Measurements from ENCODE around the gene RPS6KA1. TPM values are rescaled to one million over a fixed set of nuclear protein-coding genes. Genes with fewer than 3 reads are reported as not detected.

The RPS6KA1 gene
- total and polyA plus RNA-seq, 2 donors, result 30.4 to 36.8 TPM

DNA sequence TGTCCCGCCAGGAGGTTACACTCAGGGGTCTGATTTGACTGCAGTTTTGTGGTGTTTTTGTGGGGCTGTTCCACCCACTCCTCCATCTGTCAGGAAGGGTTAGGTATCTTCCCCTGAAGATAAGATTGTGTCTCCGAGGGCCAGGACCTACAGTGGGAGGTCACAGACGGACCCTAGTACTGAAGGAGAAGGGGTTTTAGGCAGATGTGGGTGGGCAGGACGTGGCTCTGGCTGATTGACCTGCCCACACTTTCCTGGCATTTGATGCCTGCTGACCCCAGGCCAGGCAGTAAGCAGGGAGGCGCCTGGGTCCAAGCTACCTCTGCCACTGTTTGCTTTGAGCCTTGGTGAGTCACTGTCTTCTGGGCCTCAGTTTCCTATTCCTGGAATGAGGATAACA lies 13.9 kb downstream of the RPS6KA1 start:
- peak overlapping the region; percentile 11 to 68 for H3K27ac ChIP-seq (ENCODE audit: low read depth in 1 of 2, low read length in 1 of 2)
- H3K9me3 ChIP-seq (ENCODE audit: control insufficient read depth in 2 of 2, insufficient read depth in 1 of 2, low read length in 1 of 2), result peaks cover 0 to 2% of the 10 kb centered on the region in 2 donors
- no peak overlapping the region for H3K4me3 ChIP-seq (ENCODE audit: low read length in 2 of 2)
- peaks cover 26 to 81% of the 10 kb centered on the region in 2 donors for H3K4me1 ChIP-seq (ENCODE audit: control insufficient read depth in 2 of 2, insufficient read depth in 2 of 2, low read length in 2 of 2)
- DNase-seq (ENCODE audit: low read depth in 6 of 9, low spot score in 9 of 9), result no peak
- peaks cover 15 to 16% of the 10 kb centered on the region in 2 donors for H3K36me3 ChIP-seq (ENCODE audit: control insufficient read depth in 2 of 2, insufficient read depth in 2 of 2, low read length in 1 of 2)
- no peaks in the 10 kb centered on the region for H3K27me3 ChIP-seq (ENCODE audit: control insufficient read depth in 2 of 2, insufficient read depth in 1 of 2, low read length in 1 of 2)
- WGBS, result 87% methylated on average over 5 of the region's 5 CpGs

- H3K27me3 ChIP-seq (ENCODE audit: control insufficient read depth in 2 of 2, insufficient read depth in 1 of 2, low read length in 1 of 2), result no peaks in the 10 kb centered on the region
- H3K36me3 ChIP-seq (ENCODE audit: control insufficient read depth in 2 of 2, insufficient read depth in 2 of 2, low read length in 1 of 2), result peaks cover 16 to 19% of the 10 kb centered on the region in 2 donors
- no peak overlapping the region for H3K27ac ChIP-seq (ENCODE audit: low read depth in 1 of 2, low read length in 1 of 2)
- peak in 1 of 9 donors; percentile 16 for DNase-seq (ENCODE audit: low read depth in 6 of 9, low spot score in 9 of 9)
- WGBS, result 69% methylated on average over 5 of the region's 5 CpGs
- peaks cover 26 to 75% of the 10 kb centered on the region in 2 donors for H3K4me1 ChIP-seq (ENCODE audit: control insufficient read depth in 2 of 2, insufficient read depth in 2 of 2, low read length in 2 of 2)
- H3K4me3 ChIP-seq (ENCODE audit: low read length in 2 of 2), result no peak overlapping the region
- H3K9me3 ChIP-seq (ENCODE audit: control insufficient read depth in 2 of 2, insufficient read depth in 1 of 2, low read length in 1 of 2), result peaks cover 0 to 2% of the 10 kb centered on the region in 2 donors
These were observed 14.6 kb downstream of the RPS6KA1 start for GRCh38 chr1:26544126-26544525.

- DNase-seq (ENCODE audit: low read depth in 6 of 9, low spot score in 9 of 9), result no peak
- Histone ChIP-seq H3K27ac (ENCODE audit: low read depth in 1 of 2, low read length in 1 of 2) (peak overlapping the region; percentile 65 to 80), H3K4me3 (ENCODE audit: low read length in 2 of 2) (peak overlapping the region; percentile 70 to 80), H3K36me3 (ENCODE audit: control insufficient read depth in 2 of 2, insufficient read depth in 2 of 2, low read length in 1 of 2) (peaks cover 18 to 24% of the 10 kb centered on the region in 2 donors), H3K27me3 (ENCODE audit: control insufficient read depth in 2 of 2, insufficient read depth in 1 of 2, low read length in 1 of 2) (no peaks in the 10 kb centered on the region), H3K4me1 (ENCODE audit: control insufficient read depth in 2 of 2, insufficient read depth in 2 of 2, low read length in 2 of 2) (peaks cover 21 to 58% of the 10 kb centered on the region in 2 donors), H3K9me3 (ENCODE audit: control insufficient read depth in 2 of 2, insufficient read depth in 1 of 2, low read length in 1 of 2) (peaks cover 0 to 2% of the 10 kb centered on the region in 2 donors)
- 7% methylated on average over 4 of the region's 4 CpGs for WGBS
These were observed 16.4 kb downstream of the RPS6KA1 start for GRCh38 chr1:26545969-26546323.

DNA sequence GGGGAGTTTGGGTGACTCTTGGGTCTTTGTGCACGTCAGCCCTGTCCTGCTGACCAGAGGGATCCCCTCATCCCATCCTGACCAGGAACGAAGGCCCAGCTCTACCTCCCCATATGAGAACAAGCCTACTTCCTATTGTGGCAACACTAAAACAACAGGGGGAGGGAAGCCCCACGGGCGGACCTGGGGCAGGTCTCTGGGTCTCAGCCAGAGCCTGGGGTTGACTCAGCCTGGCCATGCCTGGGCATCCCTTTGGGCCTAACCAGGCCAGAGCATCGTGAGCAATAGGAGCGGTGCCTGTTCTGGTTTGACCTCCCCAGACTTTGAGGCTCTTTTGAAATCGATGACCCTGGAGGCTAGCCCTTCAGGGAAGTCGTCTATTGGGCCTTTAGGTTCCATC lies 16.8 kb downstream of the RPS6KA1 start:
- DNase-seq (ENCODE audit: low read depth in 6 of 9, low spot score in 9 of 9), result no peak
- H3K9me3 ChIP-seq (ENCODE audit: control insufficient read depth in 2 of 2, insufficient read depth in 1 of 2, low read length in 1 of 2), result peaks cover 0 to 2% of the 10 kb centered on the region in 2 donors
- no peaks in the 10 kb centered on the region for H3K27me3 ChIP-seq (ENCODE audit: control insufficient read depth in 2 of 2, insufficient read depth in 1 of 2, low read length in 1 of 2)
- H3K36me3 ChIP-seq (ENCODE audit: control insufficient read depth in 2 of 2, insufficient read depth in 2 of 2, low read length in 1 of 2), result peaks cover 22 to 29% of the 10 kb centered on the region in 2 donors
- 71% methylated on average over 8 of the region's 8 CpGs for WGBS
- peaks cover 21 to 54% of the 10 kb centered on the region in 2 donors for H3K4me1 ChIP-seq (ENCODE audit: control insufficient read depth in 2 of 2, insufficient read depth in 2 of 2, low read length in 2 of 2)
- peak overlapping the region; percentile 70 to 80 for H3K4me3 ChIP-seq (ENCODE audit: low read length in 2 of 2)
- H3K27ac ChIP-seq (ENCODE audit: low read depth in 1 of 2, low read length in 1 of 2), result peak overlapping the region in 1 of 2 donors; percentile 80

DNA sequence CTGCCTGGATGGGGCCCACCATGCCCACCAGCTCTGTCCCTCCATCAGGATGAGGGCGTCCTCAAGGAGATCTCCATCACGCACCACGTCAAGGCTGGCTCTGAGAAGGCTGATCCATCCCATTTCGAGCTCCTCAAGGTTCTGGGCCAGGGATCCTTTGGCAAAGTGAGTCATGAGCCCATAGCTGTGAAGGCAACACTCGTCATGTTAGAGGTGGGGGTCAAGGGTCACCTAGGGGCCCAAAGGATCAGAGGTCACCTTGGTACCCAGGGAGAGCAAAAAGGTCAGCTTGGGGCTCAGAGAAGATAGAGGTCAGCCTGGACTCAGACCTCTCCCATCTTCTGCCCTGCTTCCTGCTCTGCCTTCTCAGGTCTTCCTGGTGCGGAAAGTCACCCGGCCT lies 17.3 kb downstream of the RPS6KA1 start:
- DNase-seq (ENCODE audit: low read depth in 6 of 9, low spot score in 9 of 9), result no peak
- WGBS, result 98% methylated on average over 7 of the region's 7 CpGs
- Histone ChIP-seq H3K36me3 (ENCODE audit: control insufficient read depth in 2 of 2, insufficient read depth in 2 of 2, low read length in 1 of 2) (peaks cover 27 to 33% of the 10 kb centered on the region in 2 donors), H3K4me3 (ENCODE audit: low read length in 2 of 2) (no peak overlapping the region), H3K27ac (ENCODE audit: low read depth in 1 of 2, low read length in 1 of 2) (no peak overlapping the region), H3K4me1 (ENCODE audit: control insufficient read depth in 2 of 2, insufficient read depth in 2 of 2, low read length in 2 of 2) (peaks cover 18 to 50% of the 10 kb centered on the region in 2 donors), H3K27me3 (ENCODE audit: control insufficient read depth in 2 of 2, insufficient read depth in 1 of 2, low read length in 1 of 2) (no peaks in the 10 kb centered on the region), H3K9me3 (ENCODE audit: control insufficient read depth in 2 of 2, insufficient read depth in 1 of 2, low read length in 1 of 2) (peaks cover 0 to 2% of the 10 kb centered on the region in 2 donors)

DNA sequence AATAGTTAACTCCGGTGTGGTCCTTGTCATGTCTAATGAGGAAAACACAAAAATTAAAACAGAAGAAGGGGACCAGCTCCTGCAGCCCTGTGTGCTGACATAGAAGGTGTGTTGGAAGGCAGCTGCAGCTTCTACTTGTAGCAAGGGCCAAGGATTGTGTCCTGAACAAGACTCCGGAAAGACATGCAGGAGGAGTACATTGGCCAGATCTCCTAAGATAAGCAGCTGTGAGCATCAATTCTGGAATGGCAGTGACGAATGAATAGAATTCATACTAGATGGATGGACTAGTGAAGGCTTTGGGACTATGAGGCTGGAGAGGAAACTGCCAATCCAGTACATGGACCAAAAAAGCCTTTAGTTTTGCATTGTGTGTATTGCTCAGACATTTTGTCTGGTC lies 19.3 kb downstream of the RPS6KA1 start:
- Histone ChIP-seq H3K27ac (ENCODE audit: low read depth in 1 of 2, low read length in 1 of 2) (no peak overlapping the region), H3K9me3 (ENCODE audit: control insufficient read depth in 2 of 2, insufficient read depth in 1 of 2, low read length in 1 of 2) (peaks cover 0 to 2% of the 10 kb centered on the region in 2 donors), H3K4me3 (ENCODE audit: low read length in 2 of 2) (no peak overlapping the region), H3K36me3 (ENCODE audit: control insufficient read depth in 2 of 2, insufficient read depth in 2 of 2, low read length in 1 of 2) (peaks cover 40 to 48% of the 10 kb centered on the region in 2 donors), H3K4me1 (ENCODE audit: control insufficient read depth in 2 of 2, insufficient read depth in 2 of 2, low read length in 2 of 2) (peaks cover 10 to 30% of the 10 kb centered on the region in 2 donors), H3K27me3 (ENCODE audit: control insufficient read depth in 2 of 2, insufficient read depth in 1 of 2, low read length in 1 of 2) (no peaks in the 10 kb centered on the region)
- WGBS, result 96% methylated on average over 3 of the region's 3 CpGs
- DNase-seq (ENCODE audit: low read depth in 6 of 9, low spot score in 9 of 9), result no peak

DNA sequence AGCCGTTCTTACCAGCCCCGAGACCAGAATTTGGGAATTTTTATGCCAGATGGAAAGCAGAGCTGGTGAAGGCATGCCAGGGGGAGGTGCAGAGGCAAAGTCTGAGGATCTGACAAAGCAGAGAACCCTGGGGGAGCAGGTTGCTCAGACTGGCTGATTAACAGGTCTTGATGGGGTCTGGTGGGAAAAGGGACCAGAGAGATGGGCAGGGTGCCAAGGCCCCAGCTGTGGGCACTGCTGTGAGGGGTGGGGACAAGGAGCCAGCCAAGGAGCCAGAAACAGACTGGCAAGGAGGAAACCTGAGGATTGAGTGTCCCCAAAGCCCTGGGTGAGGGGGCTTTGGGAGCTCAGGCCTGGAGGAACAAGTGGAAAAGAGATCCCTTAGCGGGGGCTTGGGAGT lies 21.4 kb downstream of the RPS6KA1 start:
- WGBS, result 98% methylated on average over 3 of the region's 3 CpGs
- Histone ChIP-seq H3K27ac (ENCODE audit: low read depth in 1 of 2, low read length in 1 of 2) (no peak overlapping the region), H3K4me1 (ENCODE audit: control insufficient read depth in 2 of 2, insufficient read depth in 2 of 2, low read length in 2 of 2) (peaks cover 5 to 13% of the 10 kb centered on the region in 2 donors), H3K9me3 (ENCODE audit: control insufficient read depth in 2 of 2, insufficient read depth in 1 of 2, low read length in 1 of 2) (peaks cover 0 to under 1% of the 10 kb centered on the region in 2 donors), H3K36me3 (ENCODE audit: control insufficient read depth in 2 of 2, insufficient read depth in 2 of 2, low read length in 1 of 2) (peaks cover 61 to 69% of the 10 kb centered on the region in 2 donors), H3K27me3 (ENCODE audit: control insufficient read depth in 2 of 2, insufficient read depth in 1 of 2, low read length in 1 of 2) (no peaks in the 10 kb centered on the region), H3K4me3 (ENCODE audit: low read length in 2 of 2) (no peak overlapping the region)
- no peak for DNase-seq (ENCODE audit: low read depth in 6 of 9, low spot score in 9 of 9)

DNA sequence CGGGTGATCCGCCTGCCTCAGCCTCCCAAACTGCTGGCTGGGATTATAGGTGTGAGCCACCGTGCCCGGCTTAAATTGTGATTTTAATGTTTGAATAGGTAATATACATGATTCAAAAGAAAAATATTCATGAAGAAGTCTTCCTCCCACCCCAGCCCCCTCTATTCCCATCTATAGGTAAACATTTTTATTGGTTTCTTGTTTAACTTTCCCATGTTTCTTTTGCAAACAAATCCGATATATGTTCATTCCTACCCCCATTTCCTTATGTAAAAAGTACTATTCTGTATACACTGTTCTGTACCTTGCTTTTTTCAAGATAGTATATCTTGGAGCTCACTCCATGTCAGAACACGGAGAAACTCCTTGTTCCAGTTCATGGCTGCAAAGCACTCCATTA lies 23.2 kb downstream of the RPS6KA1 start:
- 97% methylated on average over 6 of the region's 6 CpGs for WGBS
- Histone ChIP-seq H3K4me3 (ENCODE audit: low read length in 2 of 2) (no peak overlapping the region), H3K4me1 (ENCODE audit: control insufficient read depth in 2 of 2, insufficient read depth in 2 of 2, low read length in 2 of 2) (no peaks in the 10 kb centered on the region), H3K27ac (ENCODE audit: low read depth in 1 of 2, low read length in 1 of 2) (no peak overlapping the region), H3K9me3 (ENCODE audit: control insufficient read depth in 2 of 2, insufficient read depth in 1 of 2, low read length in 1 of 2) (no peaks in the 10 kb centered on the region), H3K36me3 (ENCODE audit: control insufficient read depth in 2 of 2, insufficient read depth in 2 of 2, low read length in 1 of 2) (peaks cover 65 to 74% of the 10 kb centered on the region in 2 donors), H3K27me3 (ENCODE audit: control insufficient read depth in 2 of 2, insufficient read depth in 1 of 2, low read length in 1 of 2) (no peaks in the 10 kb centered on the region)
- no peak for DNase-seq (ENCODE audit: low read depth in 6 of 9, low spot score in 9 of 9)

GRCh38 chr1:26553942-26554682 lies 24.6 kb downstream of the RPS6KA1 start:
- no peaks in the 10 kb centered on the region for H3K4me1 ChIP-seq (ENCODE audit: control insufficient read depth in 2 of 2, insufficient read depth in 2 of 2, low read length in 2 of 2)
- no peaks in the 10 kb centered on the region for H3K27me3 ChIP-seq (ENCODE audit: control insufficient read depth in 2 of 2, insufficient read depth in 1 of 2, low read length in 1 of 2)
- 97% methylated on average over 14 of the region's 14 CpGs for WGBS
- DNase-seq (ENCODE audit: low read depth in 6 of 9, low spot score in 9 of 9), result no peak
- H3K4me3 ChIP-seq (ENCODE audit: low read length in 2 of 2), result no peak overlapping the region
- no peak overlapping the region for H3K27ac ChIP-seq (ENCODE audit: low read depth in 1 of 2, low read length in 1 of 2)
- H3K9me3 ChIP-seq (ENCODE audit: control insufficient read depth in 2 of 2, insufficient read depth in 1 of 2, low read length in 1 of 2), result no peaks in the 10 kb centered on the region
- H3K36me3 ChIP-seq (ENCODE audit: control insufficient read depth in 2 of 2, insufficient read depth in 2 of 2, low read length in 1 of 2), result peaks cover 71 to 76% of the 10 kb centered on the region in 2 donors
